H54 (cell line): ENCODE results near the gene MGAT4A.

Source experiments
- DNase-seq: peaks from one replicate; pipeline ENCODE4 v3.0.0; 2011; ENCODE audit warnings: low spot score, mixed read lengths; ENCODE audit not compliant: insufficient read length
- FAIRE-seq: peaks from 3 replicates; lab custom pipeline; 2011; peaks lifted over from hg19 to GRCh38; lab: Jason Lieb, UNC
- POLR2A ChIP-seq: IDR thresholded peaks from 2 replicates; pipeline ENCODE4 v1.6.1; 2011; ENCODE audit warnings: low read depth, mild to moderate bottlenecking, low read length

The MGAT4A gene

GRCh38 chr2:98710734-98711133, 20.2 kb downstream of the MGAT4A start:
- no peak for TF ChIP-seq POLR2A
- FAIRE-seq = no peak
- DNase-seq = no peak

- FAIRE-seq = no peak
- TF ChIP-seq POLR2A = no peak
These were observed 21.4 kb downstream of the MGAT4A start for GRCh38 chr2:98709535-98709934.

GRCh38 chr2:98708396-98709186, 22.3 kb downstream of the MGAT4A start:
- FAIRE-seq = no peak
- DNase-seq = no peak
- no peak for TF ChIP-seq POLR2A

More at GRCh38 chr2:98709535-98709934, 21.4 kb downstream of the MGAT4A start:
- DNase-seq = no peak

- TF ChIP-seq POLR2A = no peak
- FAIRE-seq = no peak
- DNase-seq = no peak
These were observed 24.3 kb downstream of the MGAT4A start for GRCh38 chr2:98706591-98706990.

- FAIRE-seq (no peak), DNase-seq (no peak)
- TF ChIP-seq POLR2A = no peak
These were observed 25.7 kb downstream of the MGAT4A start for GRCh38 chr2:98705333-98705617.

GRCh38 chr2:98704499-98705332, 26.2 kb downstream of the MGAT4A start:
- DNase-seq (no peak), FAIRE-seq (no peak)
- TF ChIP-seq POLR2A = no peak

GRCh38 chr2:98703738-98704137, 27.2 kb downstream of the MGAT4A start:
- no peak for FAIRE-seq
- no peak for TF ChIP-seq POLR2A
- DNase-seq = no peak

GRCh38 chr2:98702858-98703620, 27.9 kb downstream of the MGAT4A start:
- FAIRE-seq = no peak
- no peak for DNase-seq
- no peak for TF ChIP-seq POLR2A

- FAIRE-seq (no peak), DNase-seq (no peak)
- no peak for TF ChIP-seq POLR2A
These were observed 28.7 kb downstream of the MGAT4A start for GRCh38 chr2:98702127-98702802.

- no peak for FAIRE-seq
- no peak for TF ChIP-seq POLR2A
- no peak for DNase-seq
These were observed 29.7 kb downstream of the MGAT4A start for GRCh38 chr2:98701230-98701629.

- TF ChIP-seq POLR2A = no peak
- FAIRE-seq = no peak
- no peak for DNase-seq
These were observed 32.0 kb downstream of the MGAT4A start for GRCh38 chr2:98698896-98699295.

- no peak for DNase-seq
- TF ChIP-seq POLR2A = no peak
- FAIRE-seq = no peak
These were observed 33.1 kb downstream of the MGAT4A start for GRCh38 chr2:98697651-98698337.

- DNase-seq = no peak
- no peak for TF ChIP-seq POLR2A
- FAIRE-seq = no peak
These were observed 34.7 kb downstream of the MGAT4A start for GRCh38 chr2:98696200-98696599.
